Measurements from ENCODE around the gene HELZ2.

- TF ChIP-seq ZNF639 (tag by site-specific recombination; IDR thresholded peaks at IDR 0.05) (no peak), CTCF (tag by site-specific recombination; IDR thresholded peaks at IDR 0.05) (no peak), OSR2 (tag by site-specific recombination; IDR thresholded peaks at IDR 0.05) (no peak), YY1 (tag by site-specific recombination; IDR thresholded peaks at IDR 0.05) (no peak), ZNF777 (tag by site-specific recombination; IDR thresholded peaks at IDR 0.05; ENCODE audit: borderline replicate concordance) (no peak), ZNF292 (tag by site-specific recombination; IDR thresholded peaks at IDR 0.05; ENCODE audit: borderline replicate concordance, low read depth) (no peak), ZNF175 (tag by site-specific recombination; IDR thresholded peaks at IDR 0.05) (no peak), MYNN (tag by site-specific recombination; IDR thresholded peaks at IDR 0.05; ENCODE audit: borderline replicate concordance) (no peak), REST (tag by site-specific recombination; IDR thresholded peaks at IDR 0.05) (peak; percentile 87), ZNF501 (tag by site-specific recombination; IDR thresholded peaks at IDR 0.05) (no peak)
Observed at GRCh38 chr20:63574829-63575743, 1.0 kb upstream of the HELZ2 start.

All from HEK293 (cell line).